ENCODE data around the gene CXCL1.

Gene CXCL1

GRCh38 chr4:73904491-73904890 lies 35.3 kb downstream of the CXCL1 start:
- no peak for TF ChIP-seq EGR1 (IDR thresholded peaks at IDR 0.05)

GRCh38 chr4:73908965-73909364 lies 39.8 kb downstream of the CXCL1 start:
- TF ChIP-seq NFIC (IDR thresholded peaks at IDR 0.05) (no peak), TAF1 (IDR thresholded peaks at IDR 0.05; ENCODE audit: low read depth) (no peak), TCF12 (IDR thresholded peaks at IDR 0.05; ENCODE audit: low read depth) (no peak), ZBTB7A (IDR thresholded peaks at IDR 0.05; ENCODE audit: low read depth) (no peak), MAX (IDR thresholded peaks at IDR 0.05) (no peak), REST (IDR thresholded peaks at IDR 0.05; ENCODE audit: low read depth) (no peak), EP300 (IDR thresholded peaks at IDR 0.05; ENCODE audit: borderline replicate concordance) (no peak), EGR1 (IDR thresholded peaks at IDR 0.05) (no peak), CREB1 (IDR thresholded peaks at IDR 0.05; ENCODE audit: low read depth) (no peak), TEAD4 (IDR thresholded peaks at IDR 0.05) (no peak), USF1 (IDR thresholded peaks at IDR 0.05) (no peak), CEBPB (IDR thresholded peaks at IDR 0.05) (no peak), RAD21 (IDR thresholded peaks at IDR 0.05; ENCODE audit: low read depth) (no peak), FOXM1 (IDR thresholded peaks at IDR 0.05; ENCODE audit: borderline replicate concordance, low read depth) (no peak), YY1 (IDR thresholded peaks at IDR 0.05; ENCODE audit: low read depth) (no peak)

- TF ChIP-seq TEAD4 (IDR thresholded peaks at IDR 0.05): no peak
- no peak for TF ChIP-seq MAX (IDR thresholded peaks at IDR 0.05)
- no peak for TF ChIP-seq EP300 (IDR thresholded peaks at IDR 0.05; ENCODE audit: borderline replicate concordance)
- no peak for TF ChIP-seq TCF12 (IDR thresholded peaks at IDR 0.05; ENCODE audit: low read depth)
- no peak for TF ChIP-seq REST (IDR thresholded peaks at IDR 0.05; ENCODE audit: low read depth)
- TF ChIP-seq TAF1 (IDR thresholded peaks at IDR 0.05; ENCODE audit: low read depth): no peak
- TF ChIP-seq RAD21 (IDR thresholded peaks at IDR 0.05; ENCODE audit: low read depth): no peak
- TF ChIP-seq CEBPB (IDR thresholded peaks at IDR 0.05): no peak
- no peak for TF ChIP-seq USF1 (IDR thresholded peaks at IDR 0.05)
- TF ChIP-seq FOXM1 (IDR thresholded peaks at IDR 0.05; ENCODE audit: borderline replicate concordance, low read depth): no peak
- no peak for TF ChIP-seq NFIC (IDR thresholded peaks at IDR 0.05)
- TF ChIP-seq YY1 (IDR thresholded peaks at IDR 0.05; ENCODE audit: low read depth): no peak
- TF ChIP-seq EGR1 (IDR thresholded peaks at IDR 0.05): no peak
- TF ChIP-seq ZBTB7A (IDR thresholded peaks at IDR 0.05; ENCODE audit: low read depth): no peak
- TF ChIP-seq CREB1 (IDR thresholded peaks at IDR 0.05; ENCODE audit: low read depth): no peak
Measured at GRCh38 chr4:73911746-73912145, 42.6 kb downstream of the CXCL1 start.

- TF ChIP-seq RAD21 (IDR thresholded peaks at IDR 0.05; ENCODE audit: low read depth): no peak
- TF ChIP-seq TAF1 (IDR thresholded peaks at IDR 0.05; ENCODE audit: low read depth): no peak
- TF ChIP-seq TCF12 (IDR thresholded peaks at IDR 0.05; ENCODE audit: low read depth): no peak
- TF ChIP-seq ZBTB7A (IDR thresholded peaks at IDR 0.05; ENCODE audit: low read depth): no peak
- TF ChIP-seq MAX (IDR thresholded peaks at IDR 0.05): no peak
- TF ChIP-seq EP300 (IDR thresholded peaks at IDR 0.05; ENCODE audit: borderline replicate concordance): no peak
- no peak for TF ChIP-seq REST (IDR thresholded peaks at IDR 0.05; ENCODE audit: low read depth)
- TF ChIP-seq TEAD4 (IDR thresholded peaks at IDR 0.05): no peak
Measured at GRCh38 chr4:73912191-73912590, 43.0 kb downstream of the CXCL1 start.

- TF ChIP-seq EP300 (IDR thresholded peaks at IDR 0.05; ENCODE audit: borderline replicate concordance) (no peak), TCF12 (IDR thresholded peaks at IDR 0.05; ENCODE audit: low read depth) (no peak), EGR1 (IDR thresholded peaks at IDR 0.05) (no peak), USF1 (IDR thresholded peaks at IDR 0.05) (no peak)
Measured at GRCh38 chr4:73914071-73914470, 44.9 kb downstream of the CXCL1 start.
